Hematopoietic multipotent progenitor cell treated with erythropoietin and hydrocortisone succinate and interleukin-3 and kit ligand, for 4 days (in vitro differentiated cells): ENCODE data around the gene C1QTNF6.
"Not testable (repeated sequence)": the region's sequence is repeated elsewhere in the genome, so short reads cannot be mapped to it uniquely, and the experiment has no call there.

Source experiments
- DNase-seq: peaks from one replicate; pipeline ENCODE4 v3.0.0-alpha.2; 2015

C1QTNF6 gene

GRCh38 chr22:37187891-37188761 is at the start of gene C1QTNF6:
Gene C1QTNF6 (minus strand): TSS chr22:37188247. CDS start chr22:37188213, 34 bp downstream.
- DNase-seq: peak; percentile 32

GRCh38 chr22:37235897-37236607 is 48.0 kb upstream of the C1QTNF6 start:
- no peak for DNase-seq

- DNase-seq: no peak
Observed at GRCh38 chr22:37234736-37235711, 47.0 kb upstream of the C1QTNF6 start.

GRCh38 chr22:37233751-37234631 is 45.9 kb upstream of the C1QTNF6 start:
- DNase-seq: no peak

GRCh38 chr22:37233371-37233750 is 45.3 kb upstream of the C1QTNF6 start:
- not testable (repeated sequence) for DNase-seq

GRCh38 chr22:37232140-37232998 is 44.3 kb upstream of the C1QTNF6 start:
- no peak for DNase-seq

GRCh38 chr22:37231406-37232139 is 43.5 kb upstream of the C1QTNF6 start:
- DNase-seq: no peak

- DNase-seq: no peak
Observed at GRCh38 chr22:37230673-37231405, 42.8 kb upstream of the C1QTNF6 start.

GRCh38 chr22:37229805-37230672 is 42.0 kb upstream of the C1QTNF6 start:
- peak; percentile 97 for DNase-seq

- DNase-seq: no peak
Observed at GRCh38 chr22:37229012-37229804, 41.2 kb upstream of the C1QTNF6 start.

- peak; percentile 85 for DNase-seq
Observed at GRCh38 chr22:37228106-37229011, 40.3 kb upstream of the C1QTNF6 start.

- no peak for DNase-seq
Observed at GRCh38 chr22:37226514-37226913, 38.5 kb upstream of the C1QTNF6 start.

- no peak for DNase-seq
Observed at GRCh38 chr22:37226087-37226486, 38.0 kb upstream of the C1QTNF6 start.

- peak; percentile 59 for DNase-seq
Observed at GRCh38 chr22:37225481-37225880, 37.4 kb upstream of the C1QTNF6 start.

GRCh38 chr22:37224757-37225420 is 36.8 kb upstream of the C1QTNF6 start:
- DNase-seq: no peak
